ENCODE measurements around the gene OLFM3. TPM values are rescaled to one million over a fixed set of nuclear protein-coding genes. Genes with fewer than 3 reads are reported as not detected.

OLFM3 gene
- total RNA-seq, 2 donors from 2014 or later, result not detected

DNA sequence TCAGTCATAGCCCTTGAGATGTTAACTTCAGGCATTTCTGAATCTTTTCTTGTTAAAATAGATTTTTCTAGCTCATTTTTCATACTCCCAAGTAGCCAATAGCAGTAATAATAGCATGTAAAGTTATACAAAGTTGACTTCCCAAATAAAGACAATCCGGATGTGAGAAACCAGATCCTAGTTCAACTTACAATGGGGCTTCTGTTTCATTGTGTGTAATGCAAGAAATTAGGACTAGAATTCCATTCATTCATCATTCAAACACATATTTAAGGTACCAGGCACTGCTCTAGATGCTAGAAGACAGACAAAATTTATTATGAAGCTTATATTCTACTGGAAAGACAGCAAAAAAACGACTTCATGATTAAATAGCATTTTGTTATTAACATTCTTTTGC lies 240.3 kb downstream of the OLFM3 start:
- no peaks in the 10 kb centered on the region for H3K27me3 ChIP-seq (replicated peaks; ENCODE audit: insufficient read depth)
- H3K9me3 ChIP-seq, result no peaks in the 10 kb centered on the region
- no peak overlapping the region for H3K4me3 ChIP-seq
- H3K27ac ChIP-seq, result no peak overlapping the region
- DNase-seq (ENCODE audit: low spot score) (no peak), ATAC-seq (ENCODE audit: insufficient number of reproducible peaks, low FRiP score, low read depth) (no peak)
- no peaks in the 10 kb centered on the region for H3K36me3 ChIP-seq
- H3K4me1 ChIP-seq (ENCODE audit: control insufficient read depth in 1 of 2, low read depth in 2 of 2), result no peaks in the 10 kb centered on the region
- TF ChIP-seq, protein P1, sequence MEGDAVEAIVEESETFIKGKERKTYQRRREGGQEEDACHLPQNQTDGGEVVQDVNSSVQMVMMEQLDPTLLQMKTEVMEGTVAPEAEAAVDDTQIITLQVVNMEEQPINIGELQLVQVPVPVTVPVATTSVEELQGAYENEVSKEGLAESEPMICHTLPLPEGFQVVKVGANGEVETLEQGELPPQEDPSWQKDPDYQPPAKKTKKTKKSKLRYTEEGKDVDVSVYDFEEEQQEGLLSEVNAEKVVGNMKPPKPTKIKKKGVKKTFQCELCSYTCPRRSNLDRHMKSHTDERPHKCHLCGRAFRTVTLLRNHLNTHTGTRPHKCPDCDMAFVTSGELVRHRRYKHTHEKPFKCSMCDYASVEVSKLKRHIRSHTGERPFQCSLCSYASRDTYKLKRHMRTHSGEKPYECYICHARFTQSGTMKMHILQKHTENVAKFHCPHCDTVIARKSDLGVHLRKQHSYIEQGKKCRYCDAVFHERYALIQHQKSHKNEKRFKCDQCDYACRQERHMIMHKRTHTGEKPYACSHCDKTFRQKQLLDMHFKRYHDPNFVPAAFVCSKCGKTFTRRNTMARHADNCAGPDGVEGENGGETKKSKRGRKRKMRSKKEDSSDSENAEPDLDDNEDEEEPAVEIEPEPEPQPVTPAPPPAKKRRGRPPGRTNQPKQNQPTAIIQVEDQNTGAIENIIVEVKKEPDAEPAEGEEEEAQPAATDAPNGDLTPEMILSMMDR (IDR thresholded peaks at IDR 0.05), result no peak
